Measurements from ENCODE around the gene ABRACL. TPM values are rescaled to one million over a fixed set of nuclear protein-coding genes. Genes with fewer than 3 reads are reported as not detected.

The ABRACL gene
- total and polyA plus RNA-seq, 2 of the 8 experiments (the other 6 are each of a cell fraction or from before 2014, with no cell fraction given): 103 to 167 TPM

DNA sequence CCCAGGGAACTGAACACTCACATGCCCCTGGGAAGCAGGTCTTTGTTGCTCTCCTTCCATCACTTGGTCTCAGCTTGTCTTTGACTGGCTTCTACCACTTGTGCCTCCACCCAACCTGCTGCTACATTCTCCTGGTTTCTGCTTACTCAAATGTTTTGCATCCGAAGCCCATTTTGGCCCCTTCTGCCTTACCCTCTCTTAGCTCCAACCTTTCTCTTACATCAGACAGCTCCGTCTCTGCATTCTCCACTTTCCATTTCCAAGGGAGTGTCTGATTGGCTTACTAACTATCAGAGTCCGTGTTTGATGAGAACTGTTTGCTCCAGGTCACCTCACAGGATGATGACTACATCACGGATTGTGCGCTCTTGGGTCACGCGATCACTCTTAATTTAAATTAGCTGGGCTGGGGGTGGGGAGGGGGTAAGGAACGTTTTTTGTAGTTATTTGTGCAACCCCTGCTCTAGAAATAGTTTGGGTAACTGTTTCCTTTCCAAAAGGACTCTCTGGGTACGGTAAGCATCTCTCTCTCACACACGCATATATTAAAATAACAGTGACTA lies 844 bp upstream of the ABRACL start:
- Histone ChIP-seq H3K27ac (ENCODE audit: low read depth, low read length) (peak overlapping the region; percentile 91), H3K4me1 (replicated peaks in 1 of 4; ENCODE audit: control insufficient read depth in 3 of 4, insufficient read depth in 4 of 4, low read length in 3 of 4) (peaks cover 4 to 13% (median 9%) of the 10 kb centered on the region in 4 experiments; a peak in 6 of 7 replicates), H3K27me3 (replicated peaks in 1 of 4; ENCODE audit: control insufficient read depth in 3 of 4, extremely low read depth in 1 of 4, insufficient read depth in 3 of 4, low read length in 3 of 4) (no peaks in the 10 kb centered on the region), H4K91ac (replicated peaks; ENCODE audit: insufficient read length, low read length) (no peak overlapping the region), H3K9me3 (ENCODE audit: insufficient read depth in 2 of 2, low read depth in 1 of 2, low read length in 1 of 2) (no peaks in the 10 kb centered on the region), H4K20me1 (replicated peaks in 1 of 2; ENCODE audit: control insufficient read depth in 1 of 2, insufficient read depth in 2 of 2, low read length in 2 of 2) (no peaks in the 10 kb centered on the region), H3K79me1 (ENCODE audit: low read depth, low read length) (peaks cover 5% of the 10 kb centered on the region), H2AFZ (ENCODE audit: low read length) (peak overlapping the region; percentile 78), H2AK5ac (ENCODE audit: low read depth, low read length) (peak overlapping the region; percentile 32; the same call in 1 of the 2 replicates), H3K9ac (replicated peaks in 1 of 4; ENCODE audit: extremely low read depth in 1 of 4, low read depth in 3 of 4, low read length in 3 of 4) (peak overlapping the region; percentile 40 to 93 (median 90)), H2BK15ac (ENCODE audit: low read length) (0 out of 2 replicates have a peak overlapping the region, but pooled peaks have one; percentile 20), H3K18ac (ENCODE audit: extremely low read depth, low read length) (no peak overlapping the region; the same call in 1 of the 2 replicates), H2BK20ac (ENCODE audit: low read length) (peak overlapping the region; percentile 87; the same call in 1 of the 2 replicates), H3K4ac (replicated peaks; ENCODE audit: insufficient read length, low read depth, low read length) (no peak overlapping the region), H4K8ac (ENCODE audit: extremely low read depth, insufficient read depth, low read length) (no peak overlapping the region), H3K23me2 (ENCODE audit: low read depth, low read length) (peaks cover 11% of the 10 kb centered on the region), H3K4me3 (ENCODE audit: extremely low read depth in 1 of 4, insufficient read depth in 2 of 4, low read depth in 3 of 4, low read length in 4 of 4) (peak overlapping the region; percentile 91 to 99 (median 96)), H3K79me2 (ENCODE audit: control insufficient read depth in 1 of 2, insufficient read depth in 2 of 2, low read length in 2 of 2) (peaks cover 5 to 43% of the 10 kb centered on the region in 2 experiments), H2BK12ac (ENCODE audit: low read depth, low read length) (peak overlapping the region; percentile 94; the same call in 1 of the 2 replicates), H3K36me3 (ENCODE audit: control insufficient read depth in 2 of 4, insufficient read depth in 4 of 4, low read length in 3 of 4) (no peaks in the 10 kb centered on the region; a peak in 1 of 8 replicates), H4K5ac (ENCODE audit: insufficient read length, low read depth, low read length) (peak overlapping the region; percentile 0), H3K56ac (replicated peaks; ENCODE audit: insufficient read length, low read depth, low read length) (no peak overlapping the region), H2BK5ac (ENCODE audit: low read depth, low read length) (peak overlapping the region; percentile 72), H3K23ac (ENCODE audit: insufficient read length) (no peak overlapping the region), H3K14ac (ENCODE audit: insufficient read length) (no peak overlapping the region), H2BK120ac (replicated peaks; ENCODE audit: low read depth, low read length) (no peak overlapping the region), H3K4me2 (ENCODE audit: insufficient read depth in 1 of 2, low read depth in 2 of 2, low read length in 2 of 2) (peak overlapping the region; percentile 68 to 100)
- FAIRE-seq (peak; percentile 62), DNase-seq (ENCODE audit: low read depth in 1 of 2, low spot score in 2 of 2) (peak in 1 of 2 experiments; percentile 56)
- ChIA-PET POLR2A (ENCODE audit: partially characterized antibody) (interaction anchor here (0.6 to 1.5 kb wide), 14 partner anchors 9 to 469 kb away, joined by 3 to 7 read pairs (median 3); partner anchors contain the start of gene ECT2L), CTCF (ENCODE audit: partially characterized antibody) (interaction anchor here (1.1 kb wide), 1 partner anchor 39 kb away, joined by 5 read pairs; the partner anchor contains the start of gene REPS1)
- 10% methylated on average over 10 of the region's 10 CpGs; no CpG with 5 or more reads in 1 of the 2 experiments for WGBS, 2 experiments (ENCODE audit: extremely low coverage in 1 of 2, insufficient coverage in 1 of 2, insufficient read length in 1 of 2, insufficient replicate concordance in 2 of 2, low coverage in 1 of 2, low lambda C conversion rate in 2 of 2, missing lambda C conversion rate in 1 of 2)
- TF ChIP-seq, protein P1, sequence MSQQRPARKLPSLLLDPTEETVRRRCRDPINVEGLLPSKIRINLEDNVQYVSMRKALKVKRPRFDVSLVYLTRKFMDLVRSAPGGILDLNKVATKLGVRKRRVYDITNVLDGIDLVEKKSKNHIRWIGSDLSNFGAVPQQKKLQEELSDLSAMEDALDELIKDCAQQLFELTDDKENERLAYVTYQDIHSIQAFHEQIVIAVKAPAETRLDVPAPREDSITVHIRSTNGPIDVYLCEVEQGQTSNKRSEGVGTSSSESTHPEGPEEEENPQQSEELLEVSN (IDR thresholded peaks at IDR 0.05): no peak
- TF ChIP-seq PHF8 (conservative IDR thresholded peaks at IDR 0.05; ENCODE audit: low read depth, low read length) (no peak), JUND (IDR thresholded peaks at IDR 0.05; ENCODE audit: low read length) (0 out of 2 replicates have a peak, but pooled peaks have one; percentile 11), SIX5 (IDR thresholded peaks at IDR 0.05; ENCODE audit: low read depth, low read length) (no peak), POLR2A (IDR thresholded peaks at IDR 0.05; ENCODE audit: control extremely low read depth in 1 of 2, low read depth in 2 of 2, low read length in 2 of 2) (peak in 1 of 2 experiments; percentile 80; a peak in 2 of 3 replicates), SP4 (IDR thresholded peaks at IDR 0.05; ENCODE audit: low read length) (peak; percentile 15; the same call in 1 of the 2 replicates), GABPA (IDR thresholded peaks at IDR 0.05; ENCODE audit: borderline replicate concordance, insufficient read depth, low read length) (no peak), SIN3A (conservative IDR thresholded peaks at IDR 0.05 in 1 of 2, IDR thresholded peaks at IDR 0.05 in 1 of 2; ENCODE audit: low read depth in 1 of 2, low read length in 2 of 2) (0 out of 4 replicates have a peak, but pooled peaks of 1 of the 2 experiments have one; percentile 30)
- TF ChIP-seq, protein P2, sequence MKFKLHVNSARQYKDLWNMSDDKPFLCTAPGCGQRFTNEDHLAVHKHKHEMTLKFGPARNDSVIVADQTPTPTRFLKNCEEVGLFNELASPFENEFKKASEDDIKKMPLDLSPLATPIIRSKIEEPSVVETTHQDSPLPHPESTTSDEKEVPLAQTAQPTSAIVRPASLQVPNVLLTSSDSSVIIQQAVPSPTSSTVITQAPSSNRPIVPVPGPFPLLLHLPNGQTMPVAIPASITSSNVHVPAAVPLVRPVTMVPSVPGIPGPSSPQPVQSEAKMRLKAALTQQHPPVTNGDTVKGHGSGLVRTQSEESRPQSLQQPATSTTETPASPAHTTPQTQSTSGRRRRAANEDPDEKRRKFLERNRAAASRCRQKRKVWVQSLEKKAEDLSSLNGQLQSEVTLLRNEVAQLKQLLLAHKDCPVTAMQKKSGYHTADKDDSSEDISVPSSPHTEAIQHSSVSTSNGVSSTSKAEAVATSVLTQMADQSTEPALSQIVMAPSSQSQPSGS (IDR thresholded peaks at IDR 0.05; ENCODE audit: low read length): no peak
